GM18868 (cell line): ENCODE results near the gene MAPK6.
A peak's percentile ranks its signal among the peaks of the same experiment; 100 is the strongest.

Experiments used
- ATAC-seq: cut with Tn5 transposase; IDR thresholded peaks from one replicate; pipeline ENCODE4 v1.9.1; 2021; ENCODE audit warnings: mild to moderate bottlenecking, moderate library complexity; ENCODE audit not compliant: unreplicated experiment

MAPK6 gene

DNA sequence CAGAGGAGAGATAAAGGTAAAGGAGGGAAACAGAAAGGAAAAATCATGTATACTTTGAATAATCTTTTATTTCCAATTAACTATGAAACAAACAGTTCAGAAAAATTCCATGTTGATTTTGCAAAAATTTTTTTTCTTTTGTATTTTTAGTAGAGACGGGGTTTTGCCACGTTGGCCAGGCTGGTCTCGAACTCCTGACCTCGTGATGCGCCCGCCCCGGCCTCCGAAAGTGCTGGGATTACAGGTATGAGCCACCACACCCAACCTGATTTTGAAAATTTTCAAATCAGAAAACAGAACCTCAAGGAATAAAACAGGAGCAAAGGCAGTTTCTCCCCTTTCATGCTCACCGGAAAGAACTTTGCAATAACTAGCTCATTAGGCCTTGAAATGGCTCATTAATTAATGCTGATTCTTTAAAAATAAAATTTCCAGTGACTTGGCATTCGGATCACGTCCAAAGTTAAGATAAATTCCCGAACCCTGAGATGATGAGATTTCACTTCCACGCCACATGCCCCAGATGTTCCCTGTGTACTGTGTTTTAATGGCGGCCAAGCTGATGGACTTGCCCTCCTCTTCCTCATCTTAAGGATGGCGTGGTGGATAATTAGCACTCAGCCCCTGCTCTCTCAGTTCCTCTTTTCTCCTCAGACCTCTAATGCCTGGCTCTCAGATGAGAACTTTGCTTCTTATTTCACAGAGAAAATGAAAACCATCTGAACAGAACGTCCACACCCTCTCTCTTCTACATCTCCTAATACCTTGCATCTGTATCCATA, 82.7 kb downstream of the MAPK6 start:
- peak; percentile 42 for ATAC-seq

DNA sequence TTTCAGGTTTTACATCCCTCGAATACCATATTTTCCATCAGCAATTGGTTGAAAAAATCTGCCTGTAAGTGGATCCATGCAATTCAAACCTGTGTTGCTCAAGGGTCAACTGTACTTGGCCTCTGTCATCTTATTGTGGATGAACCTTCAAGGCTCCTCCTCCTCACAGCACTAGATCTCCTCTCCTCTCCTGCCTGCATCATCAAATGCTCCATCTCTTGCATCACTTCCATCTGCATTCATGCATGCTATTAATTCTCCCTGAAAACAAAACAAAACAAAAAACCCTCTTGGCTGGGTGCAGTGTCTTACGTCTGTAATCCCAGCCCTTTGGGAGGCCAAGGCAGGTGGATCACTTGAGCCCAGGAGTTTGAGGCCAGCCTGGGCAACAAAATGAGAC, 83.4 kb downstream of the MAPK6 start:
- ATAC-seq, result no peak

DNA sequence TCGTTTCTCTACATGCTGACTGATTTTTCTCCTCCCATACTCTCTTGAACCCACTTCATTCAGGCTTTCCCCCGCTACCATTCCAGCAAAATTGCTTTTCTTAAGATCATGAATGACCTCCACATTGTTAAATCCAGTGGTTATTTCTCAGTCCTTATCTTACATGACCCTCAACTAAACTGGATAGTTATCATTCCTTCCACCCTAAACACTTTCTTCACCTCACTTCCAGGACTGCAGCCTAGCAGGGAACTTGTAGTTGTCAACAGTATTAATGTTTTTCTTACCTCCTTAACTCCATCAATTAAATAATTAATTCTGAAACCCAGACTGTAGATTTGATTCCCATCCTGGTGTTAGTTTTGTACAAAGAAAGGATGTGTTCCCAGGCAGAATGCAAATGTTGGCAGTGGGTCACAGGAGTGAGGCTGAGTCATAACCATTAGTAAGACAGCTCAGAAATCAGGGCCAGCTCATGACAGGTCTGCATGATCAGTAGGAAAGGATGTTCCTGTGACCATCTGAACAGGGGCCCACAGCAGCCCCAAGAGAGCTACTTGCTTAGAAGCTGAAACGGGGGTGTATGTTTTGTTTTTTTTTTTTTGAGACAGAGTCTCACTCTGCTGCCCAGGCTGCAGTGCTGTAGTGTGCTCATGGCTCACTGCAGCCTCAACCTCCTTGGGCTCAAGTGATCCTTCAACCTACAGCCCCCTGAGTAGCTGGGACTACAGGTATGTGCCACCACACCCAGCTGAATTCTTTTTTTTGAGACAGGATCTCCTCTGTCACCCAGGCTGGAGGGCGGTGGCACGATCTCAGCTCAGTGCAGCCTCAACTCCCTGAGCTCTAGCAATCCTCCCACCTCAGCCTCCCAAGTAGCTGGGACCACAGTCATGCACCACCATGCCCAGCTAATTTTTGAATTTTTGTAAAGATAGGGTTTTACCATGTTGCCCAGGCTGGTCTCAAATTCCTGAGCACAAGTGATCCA, 84.5 kb downstream of the MAPK6 start:
- ATAC-seq, result peak; percentile 73

DNA sequence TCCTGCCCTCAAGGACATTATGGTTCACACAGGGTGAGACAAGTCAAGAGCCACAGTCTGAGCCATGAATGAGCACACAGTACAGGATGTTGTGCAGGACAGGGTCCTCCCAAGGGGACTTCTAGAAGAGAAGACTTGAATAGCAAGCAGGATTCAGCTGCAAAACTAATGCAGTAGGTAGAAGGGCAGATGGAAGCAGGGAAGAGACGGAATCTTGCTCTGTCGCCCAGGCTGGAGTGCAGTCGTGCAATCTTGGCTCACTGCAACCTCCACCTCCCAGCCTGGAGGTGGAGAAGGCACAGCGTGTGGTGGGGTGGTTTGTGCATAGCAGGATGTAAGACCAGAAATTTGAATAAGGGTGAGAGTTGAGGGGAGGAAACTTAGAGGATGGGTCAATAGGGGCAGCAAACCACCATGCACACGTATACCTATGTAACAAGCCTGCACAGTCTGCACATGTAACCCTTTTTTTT, 85.5 kb downstream of the MAPK6 start:
- ATAC-seq, result peak; percentile 32

DNA sequence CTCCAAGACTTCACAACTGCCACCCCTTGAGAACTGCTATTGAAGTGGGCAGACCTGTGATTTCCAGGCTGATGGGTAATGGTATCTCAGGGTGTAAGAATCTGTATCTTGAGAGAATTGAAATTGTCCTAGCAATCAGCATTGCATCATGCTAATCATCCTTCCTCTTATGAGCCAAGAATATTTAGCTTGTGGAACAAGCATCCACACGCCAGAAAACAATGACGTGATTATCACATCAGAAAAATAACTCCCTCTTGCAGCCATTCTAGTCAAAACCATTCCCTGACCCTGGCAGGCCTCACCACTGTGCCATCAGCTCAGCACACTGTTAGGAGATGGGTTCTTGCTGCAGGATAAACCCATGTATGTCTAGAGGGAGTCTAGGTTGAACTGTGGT, 86.8 kb downstream of the MAPK6 start:
- no peak for ATAC-seq

DNA sequence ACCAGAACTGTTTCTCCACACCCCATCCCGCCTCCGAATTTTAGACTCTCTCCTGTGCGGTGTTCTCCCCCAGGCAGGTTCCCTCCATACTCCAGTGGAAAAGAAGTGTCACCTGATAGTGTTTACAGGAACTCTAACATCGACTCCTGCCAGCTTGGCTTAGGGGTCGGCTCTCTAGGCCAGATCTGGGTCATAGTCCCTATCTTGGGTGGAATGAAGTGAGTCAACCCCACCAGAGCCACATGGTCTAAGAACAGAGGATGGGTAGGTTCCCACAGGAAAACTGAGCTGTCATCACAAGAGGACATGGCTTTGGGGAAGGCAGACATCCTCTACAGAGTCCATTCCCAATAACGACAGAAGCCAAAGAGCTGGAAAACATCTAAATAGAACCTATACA, 87.6 kb downstream of the MAPK6 start:
- ATAC-seq, result no peak

DNA sequence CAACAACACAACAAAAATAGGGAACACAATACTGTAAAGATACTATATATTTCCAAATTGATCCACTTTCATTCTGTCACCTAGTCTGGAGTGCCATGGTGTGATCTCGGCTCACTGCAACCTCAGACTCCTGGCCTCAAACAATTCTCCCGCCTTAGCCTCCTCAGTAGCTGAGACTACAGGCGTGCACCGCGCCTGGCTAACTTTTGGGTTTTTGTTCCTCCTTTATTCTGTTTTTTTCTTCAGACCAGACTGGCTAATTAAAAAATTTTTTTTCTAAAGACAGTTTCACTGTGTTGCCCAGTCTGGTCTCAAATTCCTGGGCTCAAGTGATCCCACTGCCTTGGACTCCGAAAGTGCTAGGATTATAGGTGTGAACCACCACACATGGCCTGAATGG, 88.2 kb downstream of the MAPK6 start:
- no peak for ATAC-seq

DNA sequence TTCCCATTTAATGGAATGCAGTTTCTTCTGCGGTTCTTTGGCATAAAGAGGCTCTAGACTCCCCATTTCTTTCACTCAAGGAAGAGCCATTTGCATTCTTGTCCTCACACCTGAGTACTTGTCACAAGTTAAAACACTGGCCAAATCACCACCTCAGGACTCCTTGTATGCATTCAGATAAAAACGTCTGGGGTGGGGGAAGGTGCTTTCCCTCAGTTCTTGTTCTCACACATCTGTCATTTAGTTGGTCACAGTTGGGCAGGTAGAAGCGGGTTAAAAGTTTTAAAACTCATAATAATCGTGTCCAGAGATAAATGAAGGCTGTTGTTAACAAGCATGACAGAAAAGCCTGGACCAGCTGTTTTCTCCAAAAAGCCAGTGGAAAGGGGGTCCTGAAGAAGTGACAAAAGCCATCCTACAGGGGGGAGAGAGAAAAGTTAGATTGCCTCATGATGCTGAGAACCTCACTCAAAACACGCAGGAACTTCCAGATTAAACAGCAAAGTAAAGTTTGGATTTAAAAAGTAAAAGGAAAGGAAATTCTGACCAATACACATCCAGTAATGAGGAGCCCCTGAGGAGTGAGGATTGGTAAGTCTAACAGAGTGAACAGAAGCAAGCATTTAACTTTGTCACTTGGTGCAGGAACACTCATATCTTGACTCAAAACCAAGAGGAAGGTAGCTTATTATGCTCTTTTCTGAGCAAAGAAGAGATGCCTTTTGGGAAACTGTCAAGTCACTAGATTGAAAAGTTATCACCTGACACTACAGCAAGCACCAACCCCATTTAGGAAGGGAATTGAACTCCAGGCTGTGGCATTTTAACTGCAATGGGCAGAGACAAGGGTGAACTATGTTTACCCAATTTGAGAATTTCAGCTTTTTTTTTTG, 90.8 kb downstream of the MAPK6 start:
- ATAC-seq, result peak; percentile 60

DNA sequence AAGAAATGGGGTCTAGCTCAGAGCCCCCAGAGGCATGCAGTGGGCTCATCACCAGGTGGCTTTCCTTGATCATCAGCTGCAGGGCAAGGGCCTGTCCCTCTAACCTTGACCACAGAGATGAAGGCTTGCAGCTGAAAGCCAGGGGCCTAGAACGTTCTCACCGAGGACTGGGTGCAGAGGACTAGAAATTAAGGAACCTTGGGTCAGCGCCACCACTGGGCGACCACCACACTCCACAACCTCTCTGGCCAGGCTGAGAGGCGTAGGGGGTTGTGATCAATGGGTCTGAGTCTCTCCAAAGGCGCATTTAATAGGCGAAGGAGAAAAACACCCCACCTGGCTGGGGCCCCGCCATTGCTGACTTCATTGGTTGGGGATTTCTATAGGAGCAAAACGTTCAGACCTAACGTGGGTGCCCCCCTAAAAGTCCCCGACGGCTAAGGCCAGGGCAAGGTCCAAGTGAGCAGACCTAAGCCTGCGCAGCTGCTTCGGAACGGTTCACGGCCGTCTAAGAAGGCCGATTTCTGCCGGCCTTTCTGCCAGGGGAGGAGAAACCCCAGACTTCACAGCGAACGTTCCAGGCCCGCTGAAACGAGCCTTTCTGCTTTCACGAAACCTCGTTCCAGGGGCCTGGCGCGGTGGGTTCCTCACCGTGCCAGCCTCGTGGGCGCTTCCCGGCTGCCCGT, 92.6 kb downstream of the MAPK6 start:
- ATAC-seq, result no peak

DNA sequence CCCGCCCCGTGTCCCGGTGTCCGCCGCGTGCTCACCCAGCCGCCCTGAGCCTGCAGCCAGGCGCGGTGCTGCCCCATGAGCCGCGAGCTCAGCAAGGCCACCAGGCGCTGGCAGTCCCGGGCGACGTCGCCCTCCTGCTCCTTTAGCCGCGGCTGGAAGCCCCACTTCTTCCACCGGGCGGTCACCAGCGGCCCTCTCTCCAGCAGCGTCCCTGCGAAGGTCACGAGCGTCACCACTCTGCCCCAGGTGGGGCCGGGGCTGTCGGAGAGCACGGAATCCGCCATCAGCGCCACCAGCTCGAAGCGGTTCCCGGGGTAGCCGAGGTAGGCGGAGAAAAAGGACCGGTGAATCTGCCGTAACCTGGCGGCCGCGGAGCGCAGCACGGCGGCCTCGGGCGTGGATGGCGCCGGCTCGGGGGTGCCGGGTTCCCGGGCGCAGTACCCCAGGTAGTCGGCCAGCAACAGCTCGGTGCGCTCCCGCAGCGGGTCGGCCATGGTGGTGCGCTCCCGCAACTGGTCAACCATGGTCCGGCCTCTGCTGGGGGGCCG, 93.3 kb downstream of the MAPK6 start:
- ATAC-seq, result peak; percentile 35

DNA sequence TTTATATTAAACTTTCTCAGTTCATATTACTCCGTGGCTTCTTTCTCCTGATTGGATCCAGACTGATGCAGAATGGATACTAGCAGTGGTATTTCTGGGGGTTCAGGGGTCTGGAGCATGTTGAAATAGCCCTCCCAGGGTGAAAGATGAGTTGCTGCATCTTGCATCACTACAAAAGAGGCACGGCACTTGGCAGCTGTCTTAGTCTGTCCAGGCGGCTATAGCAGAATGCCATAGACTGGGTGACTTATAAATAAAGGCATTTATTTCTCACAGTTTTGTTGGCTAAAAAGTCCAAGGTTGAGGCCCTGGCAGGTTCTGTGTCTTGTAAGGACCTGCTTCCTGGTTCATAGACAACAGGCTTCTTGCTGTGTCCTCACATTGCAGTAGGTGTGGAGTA, 94.2 kb downstream of the MAPK6 start:
- ATAC-seq, result no peak

DNA sequence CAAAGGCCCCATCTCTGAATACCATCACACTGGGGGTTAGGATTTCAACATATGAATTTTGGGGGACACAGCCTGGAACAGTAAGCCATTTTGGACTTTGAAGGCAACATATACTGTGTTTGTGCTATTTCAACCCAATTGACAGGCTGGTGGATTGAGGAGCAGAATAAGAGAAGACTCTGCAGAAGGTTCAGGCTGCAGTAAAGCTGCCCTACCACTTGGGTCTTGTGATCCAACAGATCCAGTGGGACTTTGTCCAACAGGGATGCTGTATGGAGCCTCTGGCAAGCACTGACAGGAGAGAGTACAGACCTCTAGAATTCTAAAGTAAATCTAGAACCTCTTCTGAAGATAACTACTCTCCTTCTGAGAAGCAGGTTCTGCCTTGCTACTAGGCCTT, 94.7 kb downstream of the MAPK6 start:
- no peak for ATAC-seq

DNA sequence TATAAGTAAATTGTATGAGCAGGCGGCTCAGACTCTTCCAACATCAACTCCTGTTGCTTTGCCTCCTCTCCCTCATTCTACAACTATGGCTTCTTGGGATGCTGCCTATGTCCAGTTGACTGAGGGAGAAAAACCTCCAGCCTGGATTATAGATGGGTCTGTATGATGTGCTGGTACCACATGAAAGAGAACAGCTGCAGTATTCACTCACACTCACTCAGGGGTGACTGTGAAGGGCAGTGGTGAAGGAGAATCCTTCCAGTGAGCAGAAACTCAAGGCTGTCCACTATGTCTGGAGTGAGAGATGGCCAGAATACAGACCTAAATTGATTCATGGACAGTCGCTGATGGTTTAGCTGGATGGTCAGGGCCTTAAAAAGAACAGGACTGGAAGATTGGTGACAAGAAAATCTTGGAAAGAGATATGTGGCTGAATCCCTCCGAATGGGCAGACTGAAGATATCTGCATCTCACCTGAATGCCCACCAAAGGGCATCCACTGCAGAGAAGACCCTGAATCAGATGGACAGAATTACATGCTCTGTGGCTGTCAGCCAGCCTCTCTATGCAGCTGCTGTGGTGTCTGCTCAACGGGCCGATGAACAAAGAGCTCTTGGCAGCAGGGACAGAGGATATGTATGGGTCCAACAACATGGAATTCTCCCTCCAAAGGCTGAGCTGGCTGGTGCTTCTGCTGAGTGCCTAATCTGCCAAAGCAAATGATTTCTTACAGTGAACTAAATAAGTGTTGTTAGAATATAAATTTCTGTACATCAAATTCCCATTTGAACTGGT, 95.4 kb downstream of the MAPK6 start:
- no peak for ATAC-seq

DNA sequence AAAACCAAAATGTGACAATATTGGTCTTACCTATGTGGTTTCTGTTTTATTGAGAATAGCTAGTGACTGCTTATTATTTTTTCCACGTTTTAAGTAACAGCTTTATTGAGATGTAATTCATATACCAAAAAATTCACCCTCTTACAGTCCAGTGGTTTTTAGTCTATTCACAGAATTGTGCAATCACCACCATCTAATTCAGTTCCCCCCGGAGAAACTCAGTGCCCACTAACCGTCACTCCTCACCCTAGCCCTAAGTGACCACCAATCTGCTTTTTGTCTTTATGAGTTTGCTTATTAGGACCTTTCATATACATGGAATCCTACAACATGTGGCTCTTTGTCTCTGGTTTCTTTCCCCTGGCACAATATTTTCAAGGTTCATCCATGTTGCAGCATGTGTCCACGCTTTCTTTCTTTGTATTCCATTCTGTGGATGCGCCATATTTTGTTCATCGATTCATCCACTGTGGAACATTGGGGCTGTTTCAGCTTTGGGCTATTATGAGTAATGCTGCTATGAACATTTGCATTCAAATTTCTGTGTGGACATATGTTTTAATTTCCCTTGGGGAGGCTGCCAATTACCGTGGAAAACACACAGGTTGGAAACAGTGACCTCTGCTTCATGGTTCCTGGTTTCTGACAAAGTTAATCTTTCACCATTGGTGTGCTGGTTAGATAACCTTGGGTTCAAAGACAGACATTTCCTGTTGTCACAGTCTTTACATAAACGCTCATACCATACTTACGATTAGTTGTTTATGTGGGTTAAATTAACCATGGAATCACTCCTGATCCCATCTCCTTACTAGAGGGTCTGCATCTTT, 96.8 kb downstream of the MAPK6 start:
- ATAC-seq, result no peak
